HAP-1 (cell line): ENCODE measurements around the gene SGCG.

Experiments used
- DNase-seq, 2 experiments: peaks; one replicate each; pipeline ENCODE4 v3.0.0-alpha.2; 2016 to 2020; ENCODE audit warnings: low spot score in 2 of 2
- H3K27me3 ChIP-seq: fragments of 250-450 bp; sonication (Bioruptor Pico); 2 replicates; pipeline ENCODE4 v1.5.1; 2020; ENCODE audit warnings: low read depth, mild to moderate bottlenecking, moderate library complexity
- H3K36me3 ChIP-seq: fragments of 250-450 bp; sonication (Bioruptor Pico); replicated peaks from 2 replicates; pipeline ENCODE4 v1.5.1; 2020; ENCODE audit warnings: mild to moderate bottlenecking
- H3K4me1 ChIP-seq: fragments of 250-450 bp; sonication (Bioruptor Pico); 2 replicates; pipeline ENCODE4 v1.5.1; 2020; ENCODE audit warnings: mild to moderate bottlenecking
- H3K4me3 ChIP-seq: fragments of 250-450 bp; sonication (Bioruptor Pico); 2 replicates; pipeline ENCODE4 v1.5.1; 2020; ENCODE audit warnings: mild to moderate bottlenecking, moderate library complexity
- H3K9me3 ChIP-seq: fragments of 250-450 bp; sonication (Bioruptor Pico); 2 replicates; pipeline ENCODE4 v1.5.1; 2020; ENCODE audit warnings: mild to moderate bottlenecking, moderate library complexity
- in situ Hi-C: fragments of 300-500 bp; cut with MboI; formaldehyde crosslinking; loops from 3 replicates; pipeline ENCODE4 v1.14.3; 2020; ENCODE audit warnings: low sequenced_read_pairs, inconsistent platforms, mixed read lengths

SGCG gene

DNA sequence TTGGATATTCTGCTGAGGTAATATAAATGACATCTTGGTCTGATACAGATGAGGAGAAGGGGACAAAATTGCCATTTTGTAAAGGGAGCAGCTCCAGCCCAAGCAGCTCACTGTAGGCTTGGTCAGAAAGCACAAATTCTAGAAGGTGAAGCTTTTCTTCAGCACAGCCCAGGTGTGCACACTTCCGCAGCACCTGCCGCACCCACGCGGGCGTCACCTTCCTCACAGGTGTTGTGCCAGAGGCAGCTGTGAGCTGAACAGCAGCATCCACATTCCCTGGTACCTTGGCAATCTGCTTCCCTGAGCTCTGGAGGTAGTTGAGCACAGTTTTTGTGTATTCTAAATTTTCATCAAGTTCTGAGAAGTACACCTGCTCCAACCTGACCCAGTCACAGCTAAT is 173.7 kb downstream of the SGCG start:
- in situ Hi-C loops: loop anchor here (25.0 kb wide), 1 partner anchor 533 kb away; the partner anchor contains the start of genes C1QTNF9B and MIPEP
- peaks cover 88% of the 10 kb centered on the region for H3K36me3 ChIP-seq
- DNase-seq: no peak
- H3K4me3 ChIP-seq: no peak overlapping the region
- H3K4me1 ChIP-seq: no peaks in the 10 kb centered on the region
- no peaks in the 10 kb centered on the region for H3K9me3 ChIP-seq
- no peaks in the 10 kb centered on the region for H3K27me3 ChIP-seq

DNA sequence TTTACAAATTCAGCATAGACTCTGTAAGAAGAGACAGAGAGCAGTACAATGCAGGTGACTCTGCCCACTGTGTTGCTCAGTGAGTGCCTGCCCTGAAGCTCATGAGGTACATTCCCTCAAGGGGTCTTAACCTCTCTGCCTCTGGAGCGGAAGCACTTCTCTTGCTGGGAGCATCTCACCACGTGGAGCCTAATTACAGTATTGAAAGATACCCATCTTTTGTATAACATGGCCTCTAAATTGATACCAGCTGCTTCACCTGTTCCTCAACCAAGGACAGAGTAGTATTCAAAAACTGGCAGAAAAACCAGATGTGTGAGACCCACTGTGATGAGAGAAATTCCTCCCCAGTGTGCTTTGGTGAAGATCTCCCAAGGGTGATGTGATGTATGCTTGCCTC is 175.6 kb downstream of the SGCG start:
- in situ Hi-C loops: loop anchor here (25.0 kb wide), 1 partner anchor 531 kb away; the partner anchor contains the start of genes C1QTNF9B and MIPEP
- no peaks in the 10 kb centered on the region for H3K9me3 ChIP-seq
- DNase-seq: no peak
- H3K4me3 ChIP-seq: no peak overlapping the region
- H3K4me1 ChIP-seq: no peaks in the 10 kb centered on the region
- no peaks in the 10 kb centered on the region for H3K27me3 ChIP-seq
- peaks cover 86% of the 10 kb centered on the region for H3K36me3 ChIP-seq

DNA sequence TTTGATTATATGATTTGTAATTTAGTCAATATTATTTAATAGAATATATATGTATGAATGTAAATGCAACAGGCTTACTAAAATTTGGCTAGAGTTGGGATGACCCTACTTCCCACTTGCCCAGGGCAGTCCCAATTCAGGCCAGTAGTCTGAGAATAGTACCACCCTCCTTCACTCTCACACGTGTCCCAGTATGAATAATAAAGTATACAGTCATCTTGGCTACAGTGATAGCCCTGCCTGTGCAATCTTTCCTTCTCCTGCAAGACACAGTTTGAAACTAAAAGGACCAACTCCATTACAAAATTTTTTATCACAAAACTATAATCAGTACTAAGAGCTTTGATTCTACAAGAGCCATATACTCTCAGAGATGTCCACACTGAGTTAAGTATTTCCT is 176.6 kb downstream of the SGCG start:
- in situ Hi-C loops: loop anchor here (25.0 kb wide), 1 partner anchor 530 kb away; the partner anchor contains the start of genes C1QTNF9B and MIPEP
- peaks cover 83% of the 10 kb centered on the region for H3K36me3 ChIP-seq
- no peak overlapping the region for H3K4me3 ChIP-seq
- no peaks in the 10 kb centered on the region for H3K4me1 ChIP-seq
- H3K9me3 ChIP-seq: no peaks in the 10 kb centered on the region
- H3K27me3 ChIP-seq: no peaks in the 10 kb centered on the region
- DNase-seq: no peak

DNA sequence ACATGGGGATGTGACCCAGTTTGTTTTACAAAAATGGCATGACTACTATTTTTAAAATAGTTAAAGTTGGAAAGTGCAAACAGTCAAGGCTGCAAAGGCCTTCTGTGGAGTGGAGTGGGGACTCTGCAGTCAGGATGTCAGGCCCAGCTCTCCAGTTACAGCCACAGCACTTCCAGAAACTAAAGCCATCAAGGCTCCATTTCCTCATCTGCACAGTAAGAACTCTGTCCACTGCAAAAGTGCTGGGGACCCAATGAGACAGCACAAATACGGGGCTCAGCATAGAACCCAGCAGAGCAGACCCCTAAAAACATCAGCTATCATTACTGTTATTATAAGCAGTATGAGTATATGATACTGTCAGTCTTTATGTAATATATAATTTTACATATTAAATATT is 179.1 kb downstream of the SGCG start:
- H3K36me3 ChIP-seq: peaks cover 83% of the 10 kb centered on the region
- no peaks in the 10 kb centered on the region for H3K4me1 ChIP-seq
- no peaks in the 10 kb centered on the region for H3K27me3 ChIP-seq
- H3K9me3 ChIP-seq: no peaks in the 10 kb centered on the region
- no peak overlapping the region for H3K4me3 ChIP-seq
- in situ Hi-C loops: loop anchor here (25.0 kb wide), 1 partner anchor 527 kb away; the partner anchor contains the start of genes C1QTNF9B and MIPEP
- no peak for DNase-seq

DNA sequence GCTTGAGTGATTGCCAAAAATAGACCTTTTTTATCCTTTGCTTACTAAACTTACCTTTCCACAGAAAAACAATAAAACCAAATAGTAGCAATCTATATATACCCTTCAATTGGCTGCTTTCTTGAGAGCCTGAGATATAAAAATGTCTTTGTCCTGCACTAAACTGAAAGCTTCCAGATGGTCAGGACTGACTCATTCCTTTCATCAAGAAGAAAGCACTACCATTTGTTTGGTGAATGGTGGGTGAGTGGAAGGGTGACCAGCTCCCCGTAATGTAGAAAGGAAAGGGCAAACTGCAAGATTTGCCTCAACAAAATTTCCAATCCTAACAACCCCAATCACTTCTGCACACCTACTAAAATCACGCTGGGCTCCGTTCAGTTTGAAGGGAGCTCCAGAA is 184.9 kb downstream of the SGCG start:
- peaks cover 89% of the 10 kb centered on the region for H3K36me3 ChIP-seq

DNA sequence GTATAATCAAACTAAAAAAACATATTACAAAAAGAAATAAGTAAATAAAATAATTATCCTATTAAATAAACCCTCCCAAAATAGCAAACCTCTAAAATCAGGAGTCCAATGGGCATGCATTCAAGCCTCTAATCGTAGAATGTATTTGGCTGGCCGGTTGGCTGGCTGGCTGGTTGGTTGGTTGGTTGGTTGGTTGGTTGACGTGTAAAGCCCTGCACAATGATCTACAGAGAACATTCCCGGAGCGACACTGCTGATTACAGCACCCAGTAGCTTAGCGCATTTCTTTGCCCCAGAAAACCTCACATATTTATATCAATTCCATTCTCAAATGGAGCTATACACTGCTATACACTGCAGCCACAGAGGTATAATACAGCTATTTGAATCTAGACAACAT is 187.1 kb downstream of the SGCG start:
- Histone ChIP-seq H3K4me1 (peaks cover under 1% of the 10 kb centered on the region; the same call in 1 of the 2 replicates), H3K36me3 (peaks cover 90% of the 10 kb centered on the region), H3K9me3 (no peaks in the 10 kb centered on the region), H3K27me3 (no peaks in the 10 kb centered on the region), H3K4me3 (no peak overlapping the region)
- in situ Hi-C loops: loop anchor here (25.0 kb wide), 1 partner anchor 519 kb away; the partner anchor contains the start of genes C1QTNF9B and MIPEP
- DNase-seq: no peak

More for the DNA sequence above, 184.9 kb downstream of the SGCG start:
- in situ Hi-C loops: loop anchor here (25.0 kb wide), 1 partner anchor 522 kb away; the partner anchor contains the start of genes C1QTNF9B and MIPEP
- Histone ChIP-seq H3K27me3 (no peaks in the 10 kb centered on the region), H3K9me3 (no peaks in the 10 kb centered on the region), H3K4me1 (no peaks in the 10 kb centered on the region), H3K4me3 (no peak overlapping the region)
- DNase-seq: no peak

DNA sequence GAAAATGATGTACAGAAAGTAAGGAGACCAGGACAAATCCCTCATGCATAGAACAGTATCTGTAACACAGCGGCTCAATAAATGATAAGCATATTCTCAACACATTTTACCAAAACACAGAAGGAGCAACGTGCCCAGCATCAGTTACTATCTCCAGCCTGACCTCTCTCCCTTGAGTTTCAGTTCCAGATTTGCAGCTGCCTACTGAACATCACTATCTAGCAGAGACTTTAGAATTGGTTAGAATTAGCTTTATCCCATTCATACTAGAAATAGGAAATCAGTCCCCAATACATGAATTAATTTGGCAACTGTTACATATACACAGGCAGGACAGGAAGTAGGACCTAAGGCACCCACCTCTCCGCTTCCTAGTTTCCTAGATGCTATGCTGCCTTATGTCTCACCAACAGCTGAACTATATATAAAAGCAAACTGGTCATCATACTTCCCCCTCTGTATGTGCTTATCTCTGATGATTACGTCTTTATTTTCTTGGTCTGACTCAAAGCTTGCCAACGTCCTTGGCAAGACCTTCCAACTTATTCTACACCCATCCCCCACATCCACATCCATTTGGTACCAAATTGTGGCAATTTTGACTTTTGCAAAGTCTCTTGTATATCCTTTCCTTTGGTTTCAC is 191.6 kb downstream of the SGCG start:
- Histone ChIP-seq H3K4me3 (no peak overlapping the region), H3K4me1 (peaks cover 15% of the 10 kb centered on the region), H3K36me3 (peaks cover 55% of the 10 kb centered on the region), H3K27me3 (no peaks in the 10 kb centered on the region), H3K9me3 (no peaks in the 10 kb centered on the region)
- DNase-seq: no peak
- in situ Hi-C loops: loop anchor here (25.0 kb wide), 1 partner anchor 515 kb away; the partner anchor contains the start of genes C1QTNF9B and MIPEP
